Activated CD8-positive, alpha-beta memory T cell treated with anti-CD3 and anti-CD28 coated beads, Interleukin-2, amount 10 ng/mL, durations not matched to agents 7 days and 5 days (primary cell): ENCODE results near the gene DNMT1. TPM values are rescaled to one million over a fixed set of nuclear protein-coding genes. Genes with fewer than 3 reads are reported as not detected.

Experiments used
- ATAC-seq: fragments of 150-1000 bp; cut with Tn5 transposase; one replicate; pipeline ENCODE4 v1.10.0; 2021; ENCODE audit warnings: moderate library complexity
- CTCF ChIA-PET: fragments of 350-600 bp; sonication (Branson Sonifier 250); formaldehyde crosslinking; loops from one replicate; lab custom pipeline; 2021; ENCODE audit warnings: antibody characterized with exemption; lab: Charles Lee
- DNase-seq: peaks from one replicate; pipeline ENCODE4 v3.0.0-alpha.2; 2020
- H3K27ac Mint-ChIP-seq: one replicate; pipeline ENCODE4 v1.8.0; 2021; ENCODE audit warnings: mild to moderate bottlenecking, mixed read lengths
- H3K27me3 Mint-ChIP-seq: one replicate; pipeline ENCODE4 v1.8.0; 2021; ENCODE audit warnings: mixed read lengths
- H3K36me3 Mint-ChIP-seq: one replicate; pipeline ENCODE4 v1.8.0; 2021; ENCODE audit warnings: mild to moderate bottlenecking, mixed read lengths
- H3K4me1 Mint-ChIP-seq: one replicate; pipeline ENCODE4 v1.8.0; 2021; ENCODE audit warnings: mixed read lengths
- H3K4me3 Mint-ChIP-seq: one replicate; pipeline ENCODE4 v1.8.0; 2021; ENCODE audit warnings: mild to moderate bottlenecking, moderate library complexity, mixed read lengths
- H3K9me3 Mint-ChIP-seq: one replicate; pipeline ENCODE4 v1.8.0; 2022; ENCODE audit warnings: low read depth, mixed read lengths
- microRNA-seq: library from miRNA; unstranded; fragments of <30 nt; microRNA quantifications from one replicate; pipeline ENCODE4 v1.2.0, GENCODE V29; 2022
- total RNA-seq, 2 experiments: library from RNA; stranded (reverse); gene quantifications; one replicate each; pipeline ENCODE4 v1.2.3, GENCODE V29; 2021

The DNMT1 gene
- total RNA-seq, 2 experiments from 2014 or later, result 433 to 500 TPM

DNA sequence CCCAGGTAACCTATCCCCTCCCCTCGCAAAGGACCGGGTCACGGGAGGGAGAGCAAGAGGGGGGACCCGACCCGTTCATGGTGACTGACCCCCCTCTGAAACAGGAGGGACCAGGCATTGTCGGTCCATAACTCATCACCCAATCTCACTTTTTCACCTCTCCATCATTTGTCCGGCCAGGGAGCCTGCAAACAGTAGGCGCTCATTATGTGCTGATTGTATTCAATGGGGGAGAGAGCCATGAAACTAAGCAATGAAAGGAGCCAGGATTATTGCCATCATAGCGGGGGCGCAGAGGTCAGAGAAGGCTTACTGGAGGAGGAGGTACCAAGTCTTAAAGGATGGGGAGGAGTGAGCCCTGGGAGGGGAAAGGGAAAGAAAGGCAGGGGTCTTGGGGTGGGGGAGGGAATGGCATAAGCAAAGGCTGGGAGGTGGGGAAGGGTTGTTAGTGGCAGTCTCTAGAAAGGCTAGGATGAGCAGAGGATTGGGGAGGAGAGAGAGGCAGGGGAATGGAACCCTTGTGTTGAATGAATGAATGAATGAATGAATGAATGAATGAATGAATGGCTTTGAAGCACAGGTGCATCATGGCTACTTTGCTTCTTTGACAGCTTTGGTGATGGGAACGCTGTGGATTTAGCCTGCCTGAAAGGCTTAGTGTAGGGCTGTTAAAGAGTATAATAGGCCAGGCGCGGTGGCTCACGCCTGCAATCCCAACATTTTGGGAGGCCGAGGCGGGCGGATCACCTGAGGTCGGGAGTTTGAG, 107.3 kb downstream of the DNMT1 start:
- CTCF ChIA-PET, result no interaction called here
- Mint-ChIP-seq H3K4me3 (peak overlapping the region; percentile 79), H3K27ac (peak overlapping the region; percentile 83), H3K27me3 (no peaks in the 10 kb centered on the region), H3K4me1 (peaks cover 39% of the 10 kb centered on the region), H3K9me3 (no peaks in the 10 kb centered on the region), H3K36me3 (peaks cover 41% of the 10 kb centered on the region)
- DNase-seq, result no peak
- ATAC-seq, result no peak

DNA sequence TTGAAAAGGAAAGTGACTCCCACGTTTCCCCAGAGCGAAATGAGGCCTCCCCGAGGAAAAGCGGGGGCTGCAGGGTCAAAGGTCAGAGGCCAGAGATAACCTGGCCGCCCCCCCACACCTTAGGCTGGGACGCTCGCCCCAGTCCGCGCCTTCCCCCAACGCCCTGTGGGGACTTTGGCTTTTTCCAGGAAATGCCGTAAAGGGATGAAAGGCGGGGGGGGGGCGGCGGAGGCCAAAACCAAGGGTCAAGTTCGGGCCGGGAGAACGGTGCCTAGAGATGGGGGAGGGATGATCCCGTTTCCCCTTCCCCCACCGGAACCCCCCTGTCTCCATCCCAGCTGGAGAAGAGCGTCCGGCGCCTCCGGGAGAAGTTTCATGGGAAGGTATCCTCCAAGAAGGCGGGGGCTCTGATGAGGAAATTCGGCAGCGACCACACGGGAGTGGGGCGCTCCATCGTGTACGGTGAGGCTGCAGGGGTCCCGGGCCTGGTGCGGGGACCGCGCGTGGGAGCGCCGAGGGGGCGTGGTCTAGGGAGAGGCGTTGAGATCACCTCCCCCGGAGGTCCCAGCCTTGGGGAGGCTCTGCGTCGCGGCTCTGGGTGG, 108.1 kb downstream of the DNMT1 start:
- peak overlapping the region; percentile 83 for H3K27ac Mint-ChIP-seq
- ATAC-seq (peak; percentile 31), DNase-seq (peak; percentile 68)
- peak overlapping the region; percentile 79 for H3K4me3 Mint-ChIP-seq
- no peaks in the 10 kb centered on the region for H3K27me3 Mint-ChIP-seq
- peaks cover 33% of the 10 kb centered on the region for H3K36me3 Mint-ChIP-seq
- H3K9me3 Mint-ChIP-seq, result no peaks in the 10 kb centered on the region
- peaks cover 35% of the 10 kb centered on the region for H3K4me1 Mint-ChIP-seq
- CTCF ChIA-PET, result no interaction called here

DNA sequence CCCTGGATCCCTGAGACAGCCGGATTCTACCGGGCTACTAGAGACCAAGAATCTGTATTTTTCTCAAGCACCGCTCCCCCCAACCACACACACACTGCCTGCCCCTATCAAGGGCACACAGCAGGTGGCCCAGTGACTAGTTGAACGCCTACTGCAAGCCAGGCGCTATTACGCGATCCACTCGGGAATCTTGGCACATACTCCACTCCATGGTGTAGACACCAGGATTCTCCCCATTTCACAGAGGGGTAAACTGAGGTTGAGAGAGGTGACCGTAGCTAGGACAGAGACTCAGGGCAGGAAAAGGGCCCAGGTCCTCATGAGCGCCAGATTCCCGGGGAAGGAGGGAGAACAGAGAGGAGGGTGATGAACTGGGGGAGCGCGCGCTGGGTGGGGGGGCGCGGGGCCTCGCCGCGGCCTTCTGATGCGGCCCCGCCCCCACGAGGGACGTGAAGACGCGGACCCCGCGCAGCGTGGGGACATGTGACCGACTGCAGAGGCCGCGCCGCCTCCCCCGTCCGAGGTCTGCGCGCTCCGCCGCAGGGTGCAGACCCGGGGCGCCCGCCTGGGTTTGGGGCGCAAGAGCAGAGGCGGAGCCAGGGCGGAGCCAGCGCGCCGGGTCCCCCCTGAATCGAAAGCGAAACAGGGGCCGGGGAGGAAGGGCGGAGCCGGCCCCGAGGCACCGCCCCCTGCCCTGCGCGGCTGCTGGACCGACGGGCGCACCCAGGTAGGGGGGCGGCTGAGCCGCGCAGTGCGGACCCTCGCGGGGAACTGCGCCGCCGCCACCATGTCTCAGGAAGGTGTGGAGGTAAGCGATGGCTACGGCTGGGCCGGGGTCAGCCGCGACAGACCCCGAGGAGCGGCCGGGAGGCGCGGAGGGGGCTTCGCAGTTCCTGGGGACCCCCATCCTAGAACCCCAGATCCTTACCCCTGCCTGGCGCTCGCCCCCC, 108.8 kb downstream of the DNMT1 start, which contains the start of gene SHFL:
Gene SHFL, plus strand, starts transcription at position 677 of the 950 bp plus-strand sequence. Its CDS starts 111 bp downstream, at position 788.
- Mint-ChIP-seq H3K4me1 (peaks cover 30% of the 10 kb centered on the region), H3K27me3 (no peaks in the 10 kb centered on the region), H3K9me3 (no peaks in the 10 kb centered on the region), H3K27ac (peak within 1 kb of the TSS; percentile 84), H3K4me3 (peak within 1 kb of the TSS; percentile 79), H3K36me3 (peaks cover 27% of the 10 kb centered on the region)
- DNase-seq (peak; percentile 92), ATAC-seq (peak; percentile 98)
- CTCF ChIA-PET, result interaction anchor here (2.4 kb wide), 1 partner anchor 12 kb away, joined by 12 read pairs; no protein-coding TSS in a partner anchor

DNA sequence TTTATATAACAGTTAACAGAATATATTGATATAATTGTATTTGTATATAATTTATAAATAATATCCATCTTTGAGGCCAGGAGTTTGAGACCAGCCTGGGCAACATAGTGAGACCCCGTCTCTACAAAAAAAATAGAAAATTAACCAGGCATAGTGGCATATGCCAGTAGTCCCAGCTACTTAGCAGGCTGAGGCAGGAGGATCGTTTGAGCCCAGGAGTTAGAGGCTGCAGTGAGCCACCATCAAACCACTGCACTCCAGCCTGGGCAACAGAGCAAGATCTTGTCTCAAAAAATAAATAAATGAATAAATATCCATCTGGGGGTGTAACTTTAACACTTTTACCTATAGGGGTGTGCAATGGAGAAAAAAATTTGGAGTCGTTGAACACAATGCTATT, 110.0 kb downstream of the DNMT1 start:
- Mint-ChIP-seq H3K27ac (no peak overlapping the region), H3K27me3 (peaks cover 3% of the 10 kb centered on the region), H3K4me1 (peaks cover 23% of the 10 kb centered on the region), H3K36me3 (peaks cover 20% of the 10 kb centered on the region), H3K4me3 (no peak overlapping the region), H3K9me3 (no peaks in the 10 kb centered on the region)
- CTCF ChIA-PET, result interaction anchor here (0.8 to 2.5 kb wide), 5 partner anchors 13 to 154 kb away, joined by 3 to 14 read pairs (median 4); partner anchors contain the start of gene P2RY11
- no peak for DNase-seq
- no peak for ATAC-seq

DNA sequence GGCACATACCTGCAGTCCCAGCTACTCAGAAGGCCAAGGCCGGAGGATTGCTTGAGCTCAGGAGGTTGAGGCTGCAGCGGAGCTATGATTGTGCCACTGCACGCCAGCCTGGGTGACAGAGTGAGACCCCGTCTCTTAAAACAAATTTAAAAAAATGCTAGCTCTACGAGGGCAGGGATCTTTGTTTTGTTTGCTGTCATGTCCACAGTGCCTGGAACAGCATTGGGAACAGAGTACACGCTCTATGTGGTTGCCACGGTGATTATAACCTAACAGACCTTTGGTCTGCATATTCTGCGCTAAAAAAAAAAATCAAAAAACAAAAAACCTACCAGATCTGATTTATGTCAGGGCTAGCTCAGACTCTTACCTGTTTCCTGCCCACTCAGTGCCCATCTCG, 110.8 kb downstream of the DNMT1 start:
- Mint-ChIP-seq H3K36me3 (peaks cover 11% of the 10 kb centered on the region), H3K4me3 (no peak overlapping the region), H3K27ac (no peak overlapping the region), H3K9me3 (no peaks in the 10 kb centered on the region), H3K27me3 (peaks cover 6% of the 10 kb centered on the region), H3K4me1 (peaks cover 14% of the 10 kb centered on the region)
- ATAC-seq (no peak), DNase-seq (no peak)
- CTCF ChIA-PET, result interaction anchor here (0.8 to 2.5 kb wide), 7 partner anchors 14 to 153 kb away, joined by 3 to 14 read pairs (median 4); partner anchors contain the start of gene P2RY11

Small RNAs within 50 kb of the gene (microRNA-seq; reads per million reads assigned to microRNA genes)
- gene MIR4322, result not detected

Other genes with a start within 250 kb of the DNMT1 start
- under 1 TPM in 1 of 2 experiments, not detected in 1; 0.09 TPM for gene COL5A3, start 184.4 kb downstream of the DNMT1 start, total RNA-seq
- not detected for gene RDH8, start 181.5 kb downstream of the DNMT1 start, total RNA-seq
- gene SHFL, start 108.6 kb downstream of the DNMT1 start, total RNA-seq, result 100 to 1,000 TPM in 1 of 2 experiments, 10 to 100 TPM in 1; 95.3 to 146 TPM
- gene ANGPTL6, start 92.3 kb downstream of the DNMT1 start, total RNA-seq, result 1 to 10 TPM; 2.7 to 3.3 TPM
- gene PPAN, start 88.6 kb downstream of the DNMT1 start, total RNA-seq, result 100 to 1,000 TPM in 1 of 2 experiments, 10 to 100 TPM in 1; 98.5 to 115 TPM
- gene P2RY11, start 83.3 kb downstream of the DNMT1 start, total RNA-seq, result 10 to 100 TPM; 36.0 to 43.7 TPM
- 100 to 1,000 TPM; 216 to 256 TPM for gene EIF3G, start 75.1 kb downstream of the DNMT1 start, total RNA-seq
- 1 to 10 TPM; 6.1 to 8.5 TPM for gene S1PR2, start 36.4 kb upstream of the DNMT1 start, total RNA-seq
- 100 to 1,000 TPM in 1 of 2 experiments, 10 to 100 TPM in 1; 85.4 to 112 TPM for gene MRPL4, start 57.3 kb upstream of the DNMT1 start, total RNA-seq
- gene ICAM1, start 76.2 kb upstream of the DNMT1 start, total RNA-seq, result 10 to 100 TPM; 17.7 to 31.5 TPM
- gene ICAM4, start 92.0 kb upstream of the DNMT1 start, total RNA-seq, result under 1 TPM; 0.89 to 0.99 TPM
- under 1 TPM; 0.41 to 0.84 TPM for gene ICAM5, start 95.0 kb upstream of the DNMT1 start, total RNA-seq
- 1 to 10 TPM in 1 of 2 experiments, under 1 TPM in 1; 0.93 to 3.3 TPM for gene ZGLP1, start 114.9 kb upstream of the DNMT1 start, total RNA-seq
- gene FDX2, start 121.1 kb upstream of the DNMT1 start, total RNA-seq, result 10 to 100 TPM in 1 of 2 experiments, 1 to 10 TPM in 1; 7.4 to 11.1 TPM
- gene RAVER1, start 138.6 kb upstream of the DNMT1 start, total RNA-seq, result 10 to 100 TPM; 87.0 to 87.8 TPM
- 100 to 1,000 TPM; 169 to 192 TPM for gene ICAM3, start 144.7 kb upstream of the DNMT1 start, total RNA-seq
- 100 to 1,000 TPM; 277 to 296 TPM for gene TYK2, start 185.6 kb upstream of the DNMT1 start, total RNA-seq
- 100 to 1,000 TPM; 283 to 309 TPM for gene CDC37, start 208.6 kb upstream of the DNMT1 start, total RNA-seq
- 100 to 1,000 TPM in 1 of 2 experiments, 10 to 100 TPM in 1; 74.9 to 103 TPM for gene PDE4A, start 225.6 kb upstream of the DNMT1 start, total RNA-seq